ENCODE measurements around the gene MYO16.

Gene MYO16

DNA sequence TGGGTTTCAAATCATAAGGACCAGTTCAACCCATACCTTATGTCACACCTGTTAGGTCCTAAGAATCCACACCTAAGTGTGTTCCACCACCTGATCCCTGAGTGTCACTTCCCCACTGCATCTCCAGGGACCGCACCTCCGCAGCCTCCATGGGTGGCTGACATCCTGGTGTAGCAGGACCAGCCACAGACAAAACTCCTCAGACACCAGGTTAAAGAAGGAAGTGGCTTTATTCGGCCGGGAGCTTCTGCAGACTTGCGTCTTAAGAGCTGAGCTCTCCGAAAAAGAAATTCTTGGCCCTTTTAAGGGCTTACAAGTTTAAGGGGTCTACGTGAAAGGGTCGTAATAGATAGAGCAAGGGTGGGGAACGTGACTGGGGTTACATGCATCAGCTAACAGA lies 509.9 kb downstream of the MYO16 start:
- no peak for DNase-seq

DNA sequence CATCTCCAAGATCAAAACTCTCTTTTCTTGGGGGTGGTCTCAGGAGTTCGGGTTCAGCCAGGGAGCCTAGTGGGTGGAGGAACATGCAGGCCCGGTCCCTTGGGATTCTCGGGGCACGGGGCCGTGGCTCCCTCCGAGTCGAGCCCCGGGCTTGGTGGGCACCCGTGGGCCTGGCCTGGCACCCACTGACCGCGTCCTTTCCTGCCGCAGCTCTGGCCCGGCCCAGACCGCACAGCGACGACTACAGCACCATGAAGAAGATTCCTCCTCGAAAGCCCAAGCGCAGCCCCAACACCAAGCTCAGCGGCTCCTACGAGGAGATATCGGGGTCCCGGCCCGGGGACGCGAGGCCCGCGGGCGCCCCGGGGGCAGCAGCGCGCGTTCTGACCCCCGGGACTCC lies 510.6 kb downstream of the MYO16 start:
- DNase-seq = no peak

DNA sequence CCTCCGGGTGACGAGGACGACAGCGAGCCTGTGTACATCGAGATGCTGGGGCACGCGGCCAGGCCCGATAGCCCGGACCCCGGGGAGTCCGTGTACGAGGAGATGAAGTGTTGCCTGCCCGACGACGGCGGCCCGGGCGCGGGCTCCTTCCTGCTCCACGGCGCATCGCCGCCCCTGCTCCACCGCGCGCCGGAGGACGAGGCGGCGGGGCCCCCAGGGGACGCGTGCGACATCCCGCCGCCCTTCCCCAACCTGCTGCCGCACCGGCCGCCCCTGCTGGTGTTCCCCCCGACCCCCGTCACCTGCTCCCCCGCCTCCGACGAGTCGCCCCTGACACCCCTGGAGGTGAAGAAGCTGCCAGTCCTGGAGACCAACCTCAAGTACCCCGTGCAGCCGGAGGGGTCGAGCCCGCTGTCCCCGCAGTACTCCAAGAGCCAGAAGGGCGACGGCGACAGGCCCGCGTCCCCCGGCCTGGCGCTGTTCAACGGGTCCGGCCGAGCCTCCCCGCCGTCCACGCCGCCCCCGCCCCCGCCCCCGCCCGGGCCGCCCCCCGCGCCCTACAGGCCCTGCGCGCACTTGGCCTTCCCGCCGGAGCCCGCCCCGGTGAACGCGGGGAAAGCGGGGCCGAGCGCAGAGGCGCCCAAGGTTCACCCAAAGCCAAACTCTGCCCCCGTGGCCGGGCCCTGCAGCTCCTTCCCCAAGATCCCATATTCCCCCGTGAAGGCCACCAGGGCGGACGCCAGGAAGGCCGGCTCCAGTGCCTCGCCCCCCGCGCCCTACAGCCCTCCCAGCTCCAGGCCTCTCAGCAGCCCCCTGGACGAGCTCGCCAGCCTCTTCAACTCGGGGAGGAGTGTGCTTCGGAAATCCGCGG lies 511.3 kb downstream of the MYO16 start:
- DNase-seq = no peak

DNA sequence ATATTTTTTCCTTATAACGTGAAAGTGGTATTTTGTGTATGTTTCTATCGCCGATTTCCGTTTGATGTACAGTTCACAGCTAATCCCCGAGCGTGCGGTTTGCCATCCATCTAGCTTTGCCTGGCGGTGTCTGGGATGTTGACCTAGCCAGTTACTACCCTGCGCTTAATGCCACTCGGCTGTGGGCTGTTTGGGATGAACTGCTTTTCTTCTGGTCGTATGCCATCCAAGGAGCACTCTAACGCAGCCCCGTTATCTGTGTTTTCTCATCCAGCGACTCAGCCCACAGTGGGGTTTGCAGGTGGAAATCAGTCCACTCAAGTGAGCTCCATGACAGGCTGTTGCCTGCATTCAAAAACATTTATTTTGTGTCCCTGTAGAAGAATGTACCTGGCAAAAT lies 512.3 kb downstream of the MYO16 start:
- no peak for DNase-seq

DNA sequence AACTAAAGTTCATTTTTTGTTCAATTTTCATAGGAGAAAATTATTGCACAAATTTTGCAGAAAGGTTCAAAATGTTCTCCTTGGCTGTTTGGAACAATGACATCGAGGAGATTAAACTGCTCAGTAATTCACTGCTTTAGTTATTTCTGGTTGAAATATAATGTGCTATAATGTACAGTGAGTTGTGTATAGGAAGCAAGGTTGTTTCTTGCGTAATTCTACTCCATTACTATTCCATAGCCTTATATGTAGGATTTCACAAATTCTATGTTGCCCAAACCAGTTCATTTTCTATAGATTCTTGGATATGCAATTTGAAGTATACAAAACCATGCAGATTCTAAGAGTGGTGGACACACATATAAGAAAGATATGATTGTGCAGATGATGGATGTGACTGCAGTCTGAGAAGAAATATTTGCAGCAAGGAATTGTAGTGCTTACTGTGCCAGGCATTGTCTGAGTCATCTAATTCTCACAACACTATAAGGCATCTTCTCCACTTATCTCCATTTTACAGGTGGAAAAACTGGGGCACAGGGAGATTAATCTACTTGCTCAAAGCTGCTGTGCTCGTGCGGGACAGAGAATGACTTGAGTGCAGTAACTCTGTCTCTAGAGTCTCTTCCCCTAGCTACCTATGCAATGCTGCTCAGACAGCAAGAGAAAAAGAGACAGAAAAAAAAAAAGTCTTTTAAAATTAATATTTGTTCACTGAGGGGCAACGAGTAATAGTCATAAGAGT lies 515.5 kb downstream of the MYO16 start:
- no peak for DNase-seq

DNA sequence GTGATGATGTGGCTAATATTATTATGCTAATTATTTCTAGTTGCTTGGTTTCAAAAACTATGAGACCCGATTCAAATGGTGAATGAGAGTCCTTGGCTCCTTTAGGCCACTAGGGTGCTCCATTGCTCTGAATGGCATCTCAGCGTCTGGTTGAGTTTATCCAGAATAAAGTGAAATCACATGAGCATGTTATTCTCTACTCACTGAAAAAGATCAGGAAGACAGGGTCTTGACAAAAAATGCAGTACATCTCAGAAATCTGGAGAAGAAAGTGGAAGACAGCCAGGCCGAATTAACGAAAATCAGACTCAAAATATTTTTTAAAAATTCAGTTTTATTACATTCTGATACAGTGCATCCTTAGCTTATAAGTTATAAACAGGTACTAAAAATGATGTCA lies 516.2 kb downstream of the MYO16 start:
- DNase-seq = peak; percentile 73

DNA sequence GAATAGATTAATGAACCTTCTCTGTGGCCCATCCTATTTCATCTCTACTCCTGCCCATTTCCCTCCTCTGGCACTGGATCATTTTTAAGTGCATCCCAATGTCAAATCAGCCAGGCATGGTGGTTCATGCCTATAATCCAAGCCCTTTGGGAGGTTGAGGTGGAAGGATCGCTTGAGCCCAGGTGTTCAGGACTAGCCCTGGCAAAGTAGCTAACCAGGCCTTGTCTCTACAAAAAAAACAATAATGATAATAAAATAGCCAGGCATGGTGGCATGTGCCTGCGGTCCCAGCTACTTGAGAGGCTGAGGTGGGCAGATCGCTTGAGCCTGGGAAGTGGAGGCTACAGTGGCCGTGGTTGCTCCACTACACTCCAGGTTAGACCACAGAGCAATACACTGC lies 517.0 kb downstream of the MYO16 start:
- DNase-seq = no peak

DNA sequence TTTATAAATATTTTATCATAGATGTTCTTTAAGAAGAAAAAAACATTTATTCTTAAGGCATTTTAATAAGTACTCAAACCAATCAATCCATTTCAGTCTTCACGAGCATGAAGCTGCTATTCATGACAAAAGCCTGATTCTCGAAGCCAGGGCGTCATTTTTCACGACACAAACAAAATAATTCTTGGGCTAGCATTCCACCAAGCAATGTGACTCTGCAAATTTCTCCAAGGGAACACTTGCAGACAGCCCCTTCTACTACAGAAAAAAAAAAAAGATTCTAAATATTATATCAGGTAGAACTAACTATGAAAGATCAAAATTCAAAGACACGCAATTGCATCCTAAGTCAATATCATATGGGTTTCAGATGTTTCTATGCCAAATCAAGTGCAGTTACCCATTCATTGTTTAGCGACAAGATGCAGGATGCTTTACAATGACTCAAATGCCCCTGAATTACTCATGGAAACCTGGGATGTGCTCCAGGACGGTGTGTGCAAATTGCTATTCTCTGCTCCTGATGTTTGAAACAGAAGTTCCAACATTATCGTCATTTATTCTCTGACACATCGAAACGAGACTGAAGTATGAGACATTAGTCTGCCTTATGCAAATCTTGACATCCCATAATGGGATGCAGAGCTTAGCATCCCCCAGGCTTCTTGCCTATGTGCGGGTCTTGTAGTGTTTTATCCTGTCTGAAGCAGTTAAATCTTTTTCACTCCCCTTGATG lies 517.7 kb downstream of the MYO16 start:
- no peak for DNase-seq

DNA sequence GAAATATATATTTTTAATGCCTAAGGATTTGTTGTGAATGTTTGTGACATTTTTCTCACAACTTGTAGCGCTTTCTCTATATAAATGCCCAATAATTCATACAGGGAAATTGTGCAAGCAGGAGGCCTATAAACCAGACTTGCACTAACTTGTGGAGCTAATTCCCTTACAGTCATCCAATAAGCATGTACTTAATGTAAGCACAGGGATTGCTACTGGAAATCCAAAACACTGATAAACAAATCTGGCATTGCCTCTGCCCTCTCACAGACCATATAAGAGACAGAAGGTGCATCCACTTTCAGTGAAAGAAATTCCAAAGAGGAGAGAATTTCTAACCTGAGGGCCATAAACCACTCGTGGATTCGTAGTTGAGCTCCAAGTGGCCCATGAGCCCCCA lies 518.8 kb downstream of the MYO16 start:
- no peak for DNase-seq

DNA sequence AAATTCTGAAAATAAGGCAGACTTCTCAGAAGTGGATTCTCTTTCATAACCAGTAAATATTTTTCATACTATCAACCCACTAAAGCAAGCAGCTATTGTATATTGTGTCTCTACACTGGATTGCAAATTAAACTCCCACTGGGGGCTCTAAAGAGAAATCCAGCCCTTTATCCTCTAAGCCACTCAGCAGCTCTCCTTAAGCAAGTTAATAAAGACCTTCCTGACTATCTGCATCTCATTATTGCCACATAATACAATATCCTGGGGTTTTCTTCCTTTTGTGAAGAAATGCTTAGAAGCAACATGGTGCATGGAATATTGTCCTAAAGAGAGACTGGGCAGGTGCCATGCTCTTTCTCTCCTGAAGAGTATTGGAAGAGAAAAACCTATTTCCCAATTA lies 521.3 kb downstream of the MYO16 start:
- DNase-seq = no peak

DNA sequence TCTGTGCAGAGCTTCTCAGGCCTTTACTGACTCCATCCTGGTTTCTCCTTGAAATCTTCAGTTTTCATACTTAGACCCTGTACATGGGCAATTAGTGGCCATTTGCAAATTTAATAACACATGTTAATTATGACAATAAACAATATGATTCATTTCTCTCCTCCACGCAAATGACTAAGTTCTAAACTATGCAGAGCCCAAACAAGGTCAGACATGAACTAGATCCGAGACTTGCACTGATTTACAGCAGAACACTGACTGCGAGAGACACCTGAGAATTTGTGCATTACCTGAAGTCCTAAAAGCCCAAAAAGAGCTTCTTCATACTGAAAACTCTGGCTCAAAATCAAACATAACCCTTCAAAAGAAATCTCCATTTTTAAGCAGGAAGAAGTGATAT lies 521.8 kb downstream of the MYO16 start:
- no peak for DNase-seq

DNA sequence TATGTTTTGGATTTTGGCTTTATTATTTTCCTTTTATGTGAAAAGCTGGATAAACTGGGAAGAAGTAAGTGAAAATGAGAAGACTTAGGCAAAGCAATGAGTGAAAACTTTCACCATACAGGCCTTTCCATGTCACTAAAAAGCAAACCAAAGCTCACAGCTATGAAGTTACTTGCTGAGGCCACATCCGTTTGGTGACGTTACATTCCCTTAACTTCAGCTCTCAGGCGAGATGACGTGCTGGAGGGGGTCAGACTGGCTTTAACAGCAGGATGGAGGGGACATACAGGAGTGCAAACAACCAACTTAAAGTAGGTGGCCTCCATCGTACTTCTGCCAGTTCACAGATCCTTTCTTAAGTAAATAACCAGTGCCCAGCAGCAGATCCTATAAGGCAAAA lies 522.3 kb downstream of the MYO16 start:
- no peak for DNase-seq

DNA sequence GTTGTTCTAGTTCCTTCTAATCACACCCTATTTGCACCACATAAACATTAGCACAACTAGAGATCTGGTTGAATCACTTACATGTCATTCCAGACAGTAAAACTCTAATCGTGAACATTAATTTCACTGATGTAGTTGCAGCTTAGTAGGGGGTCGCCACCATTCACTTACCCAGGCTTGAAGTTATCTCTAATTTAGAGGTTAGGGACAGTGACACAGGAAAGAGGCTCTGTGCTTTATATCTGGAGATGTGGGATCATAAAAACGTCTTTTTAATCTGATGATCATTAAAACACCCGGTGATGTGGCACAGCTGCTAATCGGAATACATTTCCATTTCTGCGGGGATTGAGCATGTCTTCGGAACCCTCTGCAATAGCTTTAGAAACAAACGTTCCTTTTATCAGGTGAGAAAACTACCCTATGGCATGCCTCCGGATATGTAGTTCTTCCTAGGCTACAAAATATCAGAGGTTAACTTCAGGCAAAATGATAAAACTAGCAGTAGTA lies 523.0 kb downstream of the MYO16 start:
- DNase-seq = no peak

DNA sequence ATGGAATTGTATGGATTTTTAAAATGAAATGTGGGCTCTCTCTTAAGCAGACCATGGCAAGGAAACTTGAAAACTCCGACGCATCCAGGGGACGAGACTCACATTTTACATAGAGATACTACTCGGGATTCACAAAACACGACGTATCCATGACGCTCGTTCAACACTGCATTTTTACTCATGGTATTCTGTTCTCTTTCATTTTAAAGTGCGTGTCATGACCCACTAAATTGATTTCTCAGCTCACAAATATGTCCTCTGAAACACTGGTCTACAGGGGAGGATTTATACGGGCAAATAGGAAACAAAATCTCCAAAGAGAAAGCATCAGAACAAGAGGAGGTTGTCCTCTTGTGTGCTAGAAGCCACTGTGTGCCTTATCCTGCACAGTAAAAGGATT lies 523.5 kb downstream of the MYO16 start:
- no peak for DNase-seq

DNA sequence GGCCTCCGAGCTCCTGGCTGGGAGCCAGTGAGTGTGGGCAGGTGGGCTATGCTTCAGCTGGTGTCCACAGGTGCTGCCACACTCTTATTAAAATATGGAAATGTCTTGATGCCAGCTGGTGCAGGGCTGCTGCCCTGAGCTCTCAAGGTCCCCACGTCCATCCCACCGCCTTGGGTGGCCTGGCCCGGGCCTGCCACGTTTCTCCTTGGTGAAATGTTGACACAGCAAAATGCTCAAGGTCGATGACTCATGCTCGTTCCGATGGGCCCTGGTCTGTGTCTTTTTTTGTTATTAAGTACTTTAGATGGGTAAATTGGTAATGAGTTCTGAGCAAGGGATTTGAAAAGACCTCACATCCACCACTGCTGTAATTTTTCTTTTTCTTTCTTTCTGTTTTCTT lies 524.7 kb downstream of the MYO16 start:
- DNase-seq = no peak

DNA sequence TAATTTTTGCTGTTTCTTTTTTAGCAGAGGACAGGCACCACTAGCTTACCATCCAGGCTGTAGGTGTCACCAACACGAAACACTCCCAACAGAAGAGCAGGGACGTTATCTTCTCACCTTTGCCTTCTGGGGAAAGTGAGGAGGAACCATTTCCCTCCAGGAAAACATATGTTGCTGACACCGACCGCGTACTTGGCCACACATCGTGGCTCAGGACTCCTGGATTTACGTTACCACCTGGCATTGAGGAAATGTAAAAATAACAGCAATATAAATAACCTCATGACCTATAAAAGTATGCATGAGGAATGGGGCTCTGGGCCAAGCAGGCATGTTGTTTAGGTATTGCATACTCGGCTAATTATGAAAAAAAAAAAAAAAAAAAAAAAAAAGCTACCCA lies 525.1 kb downstream of the MYO16 start:
- no peak for DNase-seq

DNA sequence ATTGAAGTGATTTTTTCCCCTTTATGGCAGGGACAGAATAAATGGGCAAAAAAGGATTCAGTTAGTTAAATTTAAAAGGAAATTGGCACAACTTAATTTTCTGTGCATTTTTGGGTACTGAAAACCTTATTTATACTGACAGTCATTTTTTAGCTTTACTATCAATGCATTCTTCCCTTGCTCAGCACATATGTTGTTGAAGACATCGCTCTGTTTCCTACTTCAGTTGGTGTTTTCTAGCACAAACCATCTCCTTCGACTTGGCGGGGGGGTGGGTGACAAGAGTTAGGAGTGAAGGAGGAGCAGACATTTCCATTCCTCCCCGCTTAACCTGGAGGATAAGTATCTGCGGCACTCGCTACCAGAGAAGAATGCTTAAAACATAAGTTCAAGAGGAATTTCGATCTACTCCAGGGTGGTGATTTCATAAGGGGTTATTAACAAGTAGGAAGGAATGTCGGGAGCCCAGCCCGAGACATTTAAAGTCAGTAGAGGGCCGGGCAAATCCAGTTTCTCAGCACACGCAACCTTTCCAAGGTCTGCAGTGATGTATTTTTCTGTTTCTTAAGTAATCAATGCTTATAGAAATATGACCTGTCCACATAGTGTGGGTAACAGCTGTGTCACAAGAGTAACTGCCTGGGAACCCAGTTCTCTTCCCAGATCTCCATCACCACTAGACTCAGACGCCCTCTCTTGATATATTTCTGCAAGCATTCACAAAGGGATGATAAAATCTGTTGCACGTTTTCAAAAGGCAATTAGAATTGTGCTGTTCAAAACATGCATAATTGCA lies 525.8 kb downstream of the MYO16 start:
- no peak for DNase-seq

DNA sequence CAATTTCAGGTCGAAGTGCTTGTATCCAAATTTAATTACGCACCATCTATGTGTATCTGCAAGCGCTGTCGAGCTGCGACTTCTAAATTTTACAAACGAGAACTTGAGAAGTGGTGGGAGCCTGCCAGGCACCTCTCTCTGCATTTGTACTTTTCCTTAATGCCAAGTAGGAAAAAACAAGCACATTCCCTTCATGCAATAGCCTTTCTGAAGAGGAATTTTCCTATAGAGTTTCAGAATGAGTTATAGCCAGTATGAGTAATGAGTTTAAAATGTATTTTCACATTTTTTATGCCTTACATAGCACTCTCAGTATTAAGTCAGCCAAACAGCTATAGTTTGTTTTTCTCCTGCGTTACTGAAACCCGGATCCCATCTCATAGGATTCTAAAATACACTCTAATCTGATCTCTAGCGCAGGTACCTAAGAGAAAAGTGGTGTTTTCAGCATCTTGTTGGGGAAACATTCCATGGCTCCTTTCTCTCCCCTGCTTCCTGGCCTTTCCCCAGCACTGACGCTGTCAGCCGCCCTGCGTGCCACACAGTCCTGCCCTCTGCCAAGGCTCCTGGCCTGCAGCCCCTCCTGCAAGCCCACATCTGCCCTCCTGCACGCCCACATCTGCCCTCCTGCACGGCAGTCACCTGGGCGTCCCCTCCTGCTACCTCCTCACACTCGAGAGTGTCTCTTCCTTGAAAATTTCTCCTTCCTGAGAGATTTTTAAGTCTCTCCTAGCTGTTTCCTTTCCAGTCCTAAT lies 526.9 kb downstream of the MYO16 start:
- no peak for DNase-seq

DNA sequence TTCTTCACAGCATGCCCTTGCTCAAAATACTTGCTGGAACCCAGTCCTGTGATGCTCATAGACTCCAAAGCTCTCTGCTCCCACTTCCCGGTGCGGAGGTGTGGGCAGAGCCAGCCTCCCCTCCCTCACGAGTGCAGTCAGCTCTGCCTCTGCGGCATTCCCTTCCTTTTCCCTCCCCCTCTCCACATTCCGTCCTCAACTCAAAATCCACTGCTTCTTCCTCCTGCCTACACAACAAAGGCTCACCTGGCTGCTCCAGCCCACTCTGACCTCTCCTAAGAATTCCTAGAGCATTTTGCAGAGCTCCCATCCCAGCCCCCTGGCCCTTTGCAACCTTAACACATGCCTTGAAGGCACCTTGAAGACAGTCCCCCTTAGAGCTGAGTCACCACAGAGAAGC lies 527.9 kb downstream of the MYO16 start:
- DNase-seq = no peak

DNA sequence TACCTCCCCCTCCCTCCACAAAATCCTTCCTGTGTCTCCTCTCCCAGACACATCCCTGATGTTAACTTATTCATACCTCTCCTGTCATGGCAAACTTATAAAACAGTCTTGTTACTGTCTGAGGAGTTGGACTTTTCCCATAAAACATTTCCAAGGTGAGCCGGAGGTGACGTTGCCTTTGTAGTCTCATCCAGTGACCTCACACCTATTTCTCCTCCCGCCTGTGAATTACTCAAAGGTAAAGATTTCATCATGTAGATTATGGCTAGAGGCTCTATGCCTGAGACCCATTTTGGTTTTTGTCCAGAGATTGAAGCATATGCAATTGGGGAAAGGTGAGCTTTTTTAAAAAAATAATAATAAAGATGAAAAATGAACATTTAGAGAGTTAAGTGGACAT lies 529.0 kb downstream of the MYO16 start:
- no peak for DNase-seq

DNA sequence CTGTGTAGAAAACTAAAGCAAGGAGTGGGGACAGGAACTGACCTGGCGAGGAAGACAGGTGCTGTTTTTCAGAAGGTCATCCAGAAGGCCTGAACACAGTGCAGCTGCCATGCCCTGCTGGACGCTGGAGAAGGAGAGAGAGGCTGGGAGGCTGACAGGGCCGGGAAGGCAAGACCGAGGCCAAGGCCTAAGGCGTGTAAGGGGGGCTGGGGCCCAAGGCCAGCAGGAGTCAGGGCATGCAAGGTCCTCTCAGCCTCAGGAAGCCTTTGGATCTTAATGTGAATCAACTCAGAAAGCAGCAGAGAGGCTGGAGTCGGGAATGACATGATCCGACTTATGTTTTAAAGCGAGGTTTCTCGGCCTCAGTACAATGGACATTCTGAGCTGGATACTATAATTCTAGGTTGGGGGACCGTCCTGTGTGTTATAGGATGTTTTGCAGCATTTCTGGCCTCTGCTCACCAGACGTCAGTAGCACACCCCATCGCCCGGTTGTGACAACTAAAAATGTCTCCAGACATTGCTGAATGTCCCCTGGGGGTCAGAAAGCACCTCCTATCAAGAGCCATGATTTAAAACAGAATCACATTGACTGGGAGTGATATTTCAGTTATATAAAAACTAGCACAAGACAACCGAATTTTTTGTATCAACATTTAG lies 530.4 kb downstream of the MYO16 start:
- no peak for DNase-seq
